ENCODE results near the gene ARL14.
A peak's percentile ranks its signal among the peaks of the same experiment; 100 is the strongest.
"Not testable (repeated sequence)": the region's sequence is repeated elsewhere in the genome, so short reads cannot be mapped to it uniquely, and the experiment has no call there.

Gene ARL14

GRCh38 chr3:160678292-160678842 is 1.4 kb downstream of the ARL14 start:
- no peak for DNase-seq

DNA sequence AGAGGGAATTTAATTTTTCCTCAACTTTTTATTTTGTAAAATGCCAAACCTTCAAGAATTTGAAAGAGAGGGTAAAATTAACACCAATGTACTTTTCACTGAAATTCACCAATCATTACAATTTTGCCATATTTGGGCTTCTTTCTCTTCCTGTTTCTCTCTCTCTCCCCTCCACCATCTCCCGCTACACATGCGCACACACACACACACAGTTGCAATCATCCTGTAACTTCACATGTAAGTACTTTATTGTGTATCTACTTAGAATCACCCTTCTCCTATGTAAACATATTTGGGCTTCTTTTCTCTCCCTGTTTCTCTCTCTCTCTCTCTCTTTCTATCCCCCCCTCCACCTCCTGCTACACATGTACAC is 7.4 kb downstream of the ARL14 start:
- no peak for DNase-seq

- no peak for DNase-seq
Observed at GRCh38 chr3:160685144-160685766, 8.3 kb downstream of the ARL14 start.

GRCh38 chr3:160686955-160687535 is 10.1 kb downstream of the ARL14 start:
- no peak for DNase-seq

DNA sequence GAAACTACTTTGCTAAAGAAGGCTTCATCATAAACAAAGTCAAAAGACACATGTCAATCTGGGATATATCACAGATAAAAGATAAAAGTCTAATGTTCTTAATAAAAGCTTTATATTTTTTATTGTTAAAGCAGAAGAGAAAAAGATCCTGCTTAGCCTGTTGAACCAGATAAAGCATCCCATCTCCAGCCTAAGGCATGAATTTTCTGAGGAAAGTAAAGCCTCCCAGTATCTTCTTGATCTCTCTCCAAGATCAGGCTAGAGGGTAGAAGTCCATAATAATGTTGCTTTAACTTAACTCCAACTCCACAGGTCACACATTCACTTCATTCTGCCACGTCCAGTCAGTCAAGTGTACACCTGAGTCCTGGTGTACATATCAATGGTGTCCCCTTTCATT is 14.2 kb downstream of the ARL14 start:
- no peak for DNase-seq

GRCh38 chr3:160691962-160692361 is 15.0 kb downstream of the ARL14 start:
- DNase-seq, result no peak

- no peak for DNase-seq
Observed at GRCh38 chr3:160693191-160693590, 16.2 kb downstream of the ARL14 start.

DNA sequence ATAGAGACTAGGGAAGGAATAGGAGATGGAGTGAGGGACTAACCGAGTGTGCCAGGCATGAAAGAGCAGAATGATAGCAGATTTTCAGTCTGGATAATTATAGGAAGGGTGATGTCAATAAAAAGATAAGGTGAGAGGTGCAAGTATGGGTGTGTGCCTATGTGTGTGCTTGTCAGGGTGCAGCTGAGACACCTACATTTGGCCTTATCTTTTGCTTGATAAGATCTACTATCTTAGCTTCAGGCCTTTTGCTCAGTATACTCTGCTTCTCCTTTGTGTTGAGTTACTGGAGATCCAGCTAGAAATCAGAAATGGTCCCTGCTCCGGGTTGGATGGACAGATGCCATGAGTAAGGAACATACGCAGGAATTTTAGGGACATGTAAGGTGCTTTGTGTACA is 17.4 kb downstream of the ARL14 start:
- DNase-seq, result no peak

DNA sequence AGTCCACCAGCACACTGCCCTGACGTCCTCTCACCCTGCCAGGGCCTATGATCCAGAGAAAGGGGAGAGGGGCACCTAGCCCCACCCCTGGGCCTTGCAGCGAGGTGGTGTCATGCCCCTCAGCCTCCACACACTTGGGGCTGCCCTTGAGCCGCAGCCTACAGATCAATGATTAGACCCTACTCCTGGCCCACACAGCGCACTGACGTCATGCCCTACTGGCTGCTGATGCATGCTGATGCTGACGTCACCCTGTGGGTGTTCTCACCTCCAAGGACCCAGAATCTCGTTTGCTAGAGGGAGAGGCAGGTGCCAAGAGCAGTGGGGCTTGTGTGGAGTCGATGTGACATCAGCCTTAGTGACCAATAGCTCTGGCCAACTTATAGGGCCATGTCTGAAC is 18.0 kb downstream of the ARL14 start:
- no peak for DNase-seq

DNA sequence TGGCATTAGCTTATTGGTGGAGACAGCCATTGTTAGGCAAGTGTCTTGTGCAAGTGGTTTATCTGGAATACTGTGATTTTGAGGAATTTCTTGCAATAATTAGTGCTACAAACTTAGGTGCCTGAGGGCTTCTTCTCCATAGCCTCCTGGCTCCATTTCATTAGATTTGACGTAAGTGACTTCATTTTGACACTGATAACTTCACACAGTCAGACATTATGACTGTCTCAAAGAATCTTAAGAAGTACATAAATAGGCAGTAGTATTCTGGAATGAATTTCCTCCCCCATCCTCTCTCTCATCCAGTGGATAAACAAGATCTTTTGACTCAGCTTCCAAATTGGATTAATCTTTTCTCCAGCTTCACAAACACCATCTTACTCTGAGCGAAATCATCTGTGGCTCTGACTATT is 19.0 kb downstream of the ARL14 start:
- DNase-seq, result no peak

- DNase-seq, result no peak
Observed at GRCh38 chr3:160697637-160698380, 20.8 kb downstream of the ARL14 start.

- no peak for DNase-seq
Observed at GRCh38 chr3:160698599-160699195, 21.7 kb downstream of the ARL14 start.

- no peak for DNase-seq
Observed at GRCh38 chr3:160701490-160701889, 24.5 kb downstream of the ARL14 start.

GRCh38 chr3:160702290-160702689 is 25.3 kb downstream of the ARL14 start:
- DNase-seq, result no peak

GRCh38 chr3:160703974-160704373 is 27.0 kb downstream of the ARL14 start:
- no peak for DNase-seq

DNA sequence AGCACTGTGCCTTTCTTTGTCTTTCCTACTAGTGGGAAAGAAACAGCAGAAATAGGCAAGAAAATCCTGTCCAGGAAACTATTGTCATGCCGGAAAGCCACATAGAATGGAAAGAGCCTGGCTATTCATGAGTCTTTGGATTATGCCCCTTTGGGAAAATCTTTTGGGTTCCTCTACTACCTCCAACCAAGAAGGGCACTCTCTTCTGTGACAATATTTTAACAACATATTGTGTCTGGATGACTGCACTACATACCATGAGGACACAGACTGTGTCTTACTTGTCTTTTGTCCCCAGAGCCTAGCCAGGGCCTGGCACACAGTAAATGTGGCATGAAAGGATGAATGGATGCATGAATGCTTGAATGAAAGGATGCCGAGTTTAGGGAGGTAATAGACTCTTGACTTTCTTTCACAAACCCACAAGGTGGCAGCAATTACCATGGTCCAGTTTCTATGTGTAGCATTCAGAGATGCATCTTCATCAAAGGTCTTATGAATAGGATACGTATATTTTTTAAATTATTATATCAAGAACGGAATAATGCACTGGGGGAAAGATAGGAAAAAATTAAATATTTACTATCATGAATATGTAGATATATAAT is 30.3 kb downstream of the ARL14 start:
- DNase-seq, result peak; percentile 36

DNA sequence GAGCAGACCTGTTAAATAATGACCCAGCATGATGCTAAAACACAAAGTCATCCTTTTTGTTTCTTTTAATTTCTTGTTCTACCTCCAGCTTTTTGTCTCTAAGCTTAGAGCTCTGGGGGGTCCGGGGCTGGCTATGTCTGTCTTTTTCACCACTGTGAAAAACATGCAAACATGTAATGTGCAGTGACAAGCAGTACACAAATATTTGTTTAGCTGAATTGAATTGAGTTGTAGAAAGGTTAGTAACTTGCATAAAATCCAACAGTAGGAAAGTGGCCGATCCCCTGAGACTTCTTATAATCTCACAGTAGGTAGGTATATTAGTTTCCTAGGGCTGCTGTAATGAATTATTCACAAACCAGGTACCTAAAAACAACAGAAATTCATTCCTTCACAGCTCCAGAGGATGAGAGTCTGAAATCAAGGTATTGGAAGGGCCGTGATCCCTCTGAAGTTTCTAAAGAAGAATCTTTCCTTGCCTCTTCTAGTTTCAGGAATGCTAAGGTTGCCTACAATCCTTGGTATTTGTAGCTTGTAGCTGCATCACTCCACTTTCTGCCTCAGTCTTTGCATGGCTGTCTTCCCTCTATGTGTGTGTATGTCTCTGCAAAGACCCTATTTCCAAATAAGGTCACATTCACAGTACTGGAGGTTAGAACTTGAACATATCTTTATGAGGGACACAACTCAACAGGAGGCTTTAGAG is 32.7 kb downstream of the ARL14 start:
- no peak for DNase-seq

DNA sequence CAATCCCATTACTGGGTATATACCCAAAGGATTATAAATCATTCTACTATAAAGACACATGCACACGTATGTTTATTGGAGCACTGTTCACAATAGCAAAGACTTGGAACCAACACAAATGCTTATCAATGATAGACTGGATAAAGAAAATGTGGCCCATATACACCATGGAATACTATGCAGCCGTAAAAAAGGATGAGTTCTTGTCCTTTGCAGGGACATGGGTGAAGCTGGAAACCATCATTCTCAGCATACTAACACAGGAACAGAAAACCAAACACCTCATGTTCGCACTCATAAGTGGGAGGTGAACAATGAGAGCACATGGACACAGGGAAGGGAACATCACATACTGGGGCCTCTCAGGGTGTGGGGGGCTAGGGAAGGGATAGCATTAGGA is 36.2 kb downstream of the ARL14 start:
- DNase-seq, result not testable (repeated sequence)

GRCh38 chr3:160719710-160720109 is 42.8 kb downstream of the ARL14 start:
- DNase-seq, result no peak

- no peak for DNase-seq
Observed at GRCh38 chr3:160720123-160720746, 43.3 kb downstream of the ARL14 start.

- DNase-seq, result no peak
Observed at GRCh38 chr3:160722331-160722730, 45.4 kb downstream of the ARL14 start.

DNA sequence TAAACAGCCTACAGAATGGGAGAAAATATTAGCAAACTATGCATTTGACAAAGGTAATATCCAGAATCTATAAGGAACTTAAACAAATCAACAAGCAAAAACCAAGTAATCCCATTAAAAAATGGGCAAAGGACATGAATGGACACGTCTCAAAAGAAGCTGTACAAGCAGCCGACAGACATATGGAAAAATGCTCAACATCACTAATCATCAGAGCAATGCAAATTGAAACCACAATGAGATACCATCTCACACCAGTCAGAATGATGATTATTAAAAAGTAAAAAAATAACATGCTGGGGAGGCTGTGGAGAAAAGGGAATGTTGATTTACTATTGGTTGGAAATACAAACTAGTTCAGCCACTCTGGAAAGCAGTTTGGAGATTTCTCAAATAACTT is 48.4 kb downstream of the ARL14 start:
- DNase-seq, result no peak
